NOMO-1 treated with dmso at 0.1 percent for 144 hours (cell line): ENCODE data around the gene RGSL1.

ENCODE experiments used
- DNase-seq: peaks from one replicate; lab custom pipeline; 2025; ENCODE audit not compliant: unreplicated experiment; lab: John Stamatoyannopoulos, UW

RGSL1 gene

GRCh38 chr1:182533896-182534295 lies 84.0 kb downstream of the RGSL1 start:
- no peak for DNase-seq

- DNase-seq: no peak
Observed at GRCh38 chr1:182549346-182549745, 99.4 kb downstream of the RGSL1 start.

GRCh38 chr1:182549811-182550210 lies 99.9 kb downstream of the RGSL1 start:
- no peak for DNase-seq

GRCh38 chr1:182552527-182552926 lies 102.6 kb downstream of the RGSL1 start:
- no peak for DNase-seq

GRCh38 chr1:182555493-182555892 lies 105.5 kb downstream of the RGSL1 start:
- no peak for DNase-seq

GRCh38 chr1:182556279-182556678 lies 106.3 kb downstream of the RGSL1 start:
- DNase-seq: no peak

GRCh38 chr1:182560392-182560984 lies 110.5 kb downstream of the RGSL1 start:
- no peak for DNase-seq

- DNase-seq: no peak
Observed at GRCh38 chr1:182561456-182561855, 111.5 kb downstream of the RGSL1 start.

GRCh38 chr1:182563095-182563494 lies 113.1 kb downstream of the RGSL1 start:
- DNase-seq: no peak

GRCh38 chr1:182564406-182565004 lies 114.6 kb downstream of the RGSL1 start:
- no peak for DNase-seq

- no peak for DNase-seq
Observed at GRCh38 chr1:182565537-182565936, 115.6 kb downstream of the RGSL1 start.

- DNase-seq: no peak
Observed at GRCh38 chr1:182567629-182568028, 117.7 kb downstream of the RGSL1 start.

- no peak for DNase-seq
Observed at GRCh38 chr1:182568647-182569284, 118.8 kb downstream of the RGSL1 start.

GRCh38 chr1:182569939-182570610 lies 120.1 kb downstream of the RGSL1 start:
- DNase-seq: no peak

GRCh38 chr1:182570611-182570970 lies 120.6 kb downstream of the RGSL1 start:
- DNase-seq: no peak

- no peak for DNase-seq
Observed at GRCh38 chr1:182574156-182574555, 124.2 kb downstream of the RGSL1 start.

- no peak for DNase-seq
Observed at GRCh38 chr1:182575540-182576149, 125.7 kb downstream of the RGSL1 start.

GRCh38 chr1:182580736-182581135 lies 130.8 kb downstream of the RGSL1 start:
- DNase-seq: no peak

- no peak for DNase-seq
Observed at GRCh38 chr1:182584746-182585145, 134.8 kb downstream of the RGSL1 start.

- DNase-seq: no peak
Observed at GRCh38 chr1:182586380-182586779, 136.4 kb downstream of the RGSL1 start.

- DNase-seq: no peak
Observed at GRCh38 chr1:182587093-182587492, 137.1 kb downstream of the RGSL1 start.
